Measurements from ENCODE around the gene NCAPG2.

Gene NCAPG2

GRCh38 chr7:158584407-158584806, 120.2 kb downstream of the NCAPG2 start:
- DNase-seq (ENCODE audit: extremely low read depth, insufficient read length): no peak
- no peak for TF ChIP-seq CTCF (IDR thresholded peaks at IDR 0.05; ENCODE audit: insufficient read depth, low read length, poor library complexity, severe bottlenecking)
- H3K4me3 ChIP-seq (replicated peaks; ENCODE audit: low read depth, low read length): no peak overlapping the region
- H3K36me3 ChIP-seq (ENCODE audit: control insufficient read depth, insufficient read depth, low read length): no peaks in the 10 kb centered on the region
- no peaks in the 10 kb centered on the region for H3K27me3 ChIP-seq (replicated peaks; ENCODE audit: control insufficient read depth, insufficient read depth, low read length)

GRCh38 chr7:158583810-158584209, 120.8 kb downstream of the NCAPG2 start:
- DNase-seq (ENCODE audit: extremely low read depth, insufficient read length): no peak
- Histone ChIP-seq H3K36me3 (ENCODE audit: control insufficient read depth, insufficient read depth, low read length) (no peaks in the 10 kb centered on the region), H3K27me3 (replicated peaks; ENCODE audit: control insufficient read depth, insufficient read depth, low read length) (no peaks in the 10 kb centered on the region), H3K4me3 (replicated peaks; ENCODE audit: low read depth, low read length) (no peak overlapping the region)
- TF ChIP-seq CTCF (IDR thresholded peaks at IDR 0.05; ENCODE audit: insufficient read depth, low read length, poor library complexity, severe bottlenecking): no peak

GRCh38 chr7:158583143-158583542, 121.5 kb downstream of the NCAPG2 start:
- Histone ChIP-seq H3K36me3 (ENCODE audit: control insufficient read depth, insufficient read depth, low read length) (no peaks in the 10 kb centered on the region), H3K27me3 (replicated peaks; ENCODE audit: control insufficient read depth, insufficient read depth, low read length) (no peaks in the 10 kb centered on the region), H3K4me3 (replicated peaks; ENCODE audit: low read depth, low read length) (no peak overlapping the region)
- no peak for DNase-seq (ENCODE audit: extremely low read depth, insufficient read length)
- TF ChIP-seq CTCF (IDR thresholded peaks at IDR 0.05; ENCODE audit: insufficient read depth, low read length, poor library complexity, severe bottlenecking): no peak

- H3K4me3 ChIP-seq (replicated peaks; ENCODE audit: low read depth, low read length): no peak overlapping the region
- no peaks in the 10 kb centered on the region for H3K36me3 ChIP-seq (ENCODE audit: control insufficient read depth, insufficient read depth, low read length)
- no peak for DNase-seq (ENCODE audit: extremely low read depth, insufficient read length)
- H3K27me3 ChIP-seq (replicated peaks; ENCODE audit: control insufficient read depth, insufficient read depth, low read length): no peaks in the 10 kb centered on the region
- TF ChIP-seq CTCF (IDR thresholded peaks at IDR 0.05; ENCODE audit: insufficient read depth, low read length, poor library complexity, severe bottlenecking): no peak
Measured at GRCh38 chr7:158582089-158582456, 122.5 kb downstream of the NCAPG2 start.

- Histone ChIP-seq H3K4me3 (replicated peaks; ENCODE audit: low read depth, low read length) (no peak overlapping the region), H3K27me3 (replicated peaks; ENCODE audit: control insufficient read depth, insufficient read depth, low read length) (no peaks in the 10 kb centered on the region), H3K36me3 (ENCODE audit: control insufficient read depth, insufficient read depth, low read length) (no peaks in the 10 kb centered on the region)
- no peak for DNase-seq (ENCODE audit: extremely low read depth, insufficient read length)
- no peak for TF ChIP-seq CTCF (IDR thresholded peaks at IDR 0.05; ENCODE audit: insufficient read depth, low read length, poor library complexity, severe bottlenecking)
Measured at GRCh38 chr7:158581440-158582088, 123.0 kb downstream of the NCAPG2 start.
